Liver (tissue), 9 donors: Measurements from ENCODE around the gene CELF4. TPM values are rescaled to one million over a fixed set of nuclear protein-coding genes. Genes with fewer than 3 reads are reported as not detected.

Experiments
- DNase-seq: peaks from one replicate; pipeline ENCODE4 v3.0.0-alpha.2; 2017; ENCODE audit warnings: low spot score
- H3K27ac ChIP-seq, 2 donors: one replicate each; pipeline ENCODE4 v1.7.0; 2013; ENCODE audit warnings: inconsistent platforms in 2 of 2, low read length in 2 of 2, control low read depth in 1 of 2, low read depth in 1 of 2, mild to moderate bottlenecking in 1 of 2
- H3K27me3 ChIP-seq, 4 donors: one replicate each; pipeline versions ENCODE4 v1.6.1 to v1.7.0; 2013; ENCODE audit warnings: low read length in 3 of 4, inconsistent platforms in 1 of 4, mild to moderate bottlenecking in 1 of 4, moderate library complexity in 1 of 4; ENCODE audit not compliant: control insufficient read depth in 4 of 4, insufficient read depth in 4 of 4
- H3K36me3 ChIP-seq, 4 donors: one replicate each; pipeline versions ENCODE4 v1.6.1 to v1.7.0; 2013; ENCODE audit warnings: low read length in 3 of 4, mild to moderate bottlenecking in 3 of 4, low read depth in 1 of 4, moderate library complexity in 1 of 4; ENCODE audit not compliant: control insufficient read depth in 4 of 4, insufficient read depth in 3 of 4
- H3K4me1 ChIP-seq, 4 donors: one replicate each; pipeline versions ENCODE4 v1.6.1 to v1.7.0; 2013; ENCODE audit warnings: low read length in 3 of 4, mild to moderate bottlenecking in 3 of 4, moderate library complexity in 1 of 4; ENCODE audit not compliant: control insufficient read depth in 4 of 4, insufficient read depth in 4 of 4
- H3K4me3 ChIP-seq, 3 donors: one replicate each; pipeline versions ENCODE4 v1.6.1 to v1.7.0; 2013; ENCODE audit warnings: low read length in 3 of 3, control low read depth in 1 of 3, low read depth in 1 of 3, mild to moderate bottlenecking in 1 of 3
- H3K9ac ChIP-seq, 2 donors: one replicate each; pipeline ENCODE4 v1.7.0; 2013; ENCODE audit warnings: low read length in 2 of 2, mild to moderate bottlenecking in 2 of 2, moderate library complexity in 2 of 2, control low read depth in 1 of 2, low read depth in 1 of 2
- H3K9me3 ChIP-seq, 4 donors: one replicate each; pipeline versions ENCODE4 v1.6.1 to v1.7.0; 2013; ENCODE audit warnings: low read length in 3 of 4; ENCODE audit not compliant: control insufficient read depth in 4 of 4
- CTCF ChIP-seq: fragments of 150-350 bp; IDR thresholded peaks from 2 replicates; pipeline ENCODE4 v1.5.1; 2017; ENCODE audit warnings: improper control_type of control experiment, low read depth, low read length; ENCODE audit not compliant: missing input control
- EGR1 ChIP-seq, 2 donors: IDR thresholded peaks; 2 replicates each; pipeline ENCODE4 v1.6.1; 2016 to 2018; ENCODE audit warnings: antibody characterized with exemption in 2 of 2, low read depth in 2 of 2
- FOXA1 ChIP-seq: IDR thresholded peaks from 2 replicates; pipeline ENCODE4 v1.6.1; 2016; ENCODE audit warnings: antibody characterized with exemption
- FOXA2 ChIP-seq: IDR thresholded peaks from 2 replicates; pipeline ENCODE4 v1.6.1; 2016; ENCODE audit warnings: antibody characterized with exemption
- HNF4A ChIP-seq, 2 donors: conservative IDR thresholded peaks; 2 replicates each; pipeline ENCODE4 v1.6.1; 2016; ENCODE audit warnings: antibody characterized with exemption in 2 of 2, mild to moderate bottlenecking in 2 of 2
- HNF4G ChIP-seq: IDR thresholded peaks from 2 replicates; pipeline ENCODE4 v1.6.1; 2016; ENCODE audit warnings: antibody characterized with exemption
- JUND ChIP-seq, 2 donors: IDR thresholded peaks; 2 replicates each; pipeline ENCODE4 v1.6.1; 2016; ENCODE audit warnings: antibody characterized with exemption in 2 of 2
- NR2F2 ChIP-seq: IDR thresholded peaks from 2 replicates; pipeline ENCODE4 v1.6.1; 2016; ENCODE audit warnings: antibody characterized with exemption
- RAD21 ChIP-seq, 2 donors: IDR thresholded peaks; 2 replicates each; pipeline ENCODE4 v1.6.1; 2016; ENCODE audit warnings: antibody characterized with exemption in 2 of 2, mild to moderate bottlenecking in 2 of 2
- REST ChIP-seq: IDR thresholded peaks from 2 replicates; pipeline ENCODE4 v1.6.1; 2016; ENCODE audit warnings: antibody characterized with exemption, mild to moderate bottlenecking
- RXRA ChIP-seq, 2 donors: IDR thresholded peaks; 2 replicates each; pipeline ENCODE4 v1.6.1; 2017 to 2018; ENCODE audit warnings: antibody characterized with exemption in 2 of 2, mild to moderate bottlenecking in 1 of 2
- SP1 ChIP-seq: IDR thresholded peaks from 2 replicates; pipeline ENCODE4 v1.6.1; 2018; ENCODE audit warnings: antibody characterized with exemption, mild to moderate bottlenecking
- TAF1 ChIP-seq: conservative IDR thresholded peaks from 2 replicates; pipeline ENCODE4 v1.6.1; 2016; ENCODE audit warnings: antibody characterized with exemption, mild to moderate bottlenecking
- WGBS: extraction: QIAGEN DNeasy Blood & Tissue Kit; methylation state at CpG from one replicate; pipeline ENCODE4 v1.1.7; 2013; 5-methylcytosine and 5-hydroxymethylcytosine counted together
- polyA plus RNA-seq, 2 donors: library from polyadenylated mRNA; stranded (reverse) in 1 of 2; unstranded in 1 of 2; fragments of 200-250 nt in 1 of 2; fragments of >200 nt in 1 of 2; fragmentation: Nextera tagmentation in 1 of 2; extraction: Ambion mirVana in 1 of 2; gene quantifications; one replicate each; pipeline versions ENCODE4 v1.2.1 to v1.2.3, GENCODE V29; 2013 to 2015
- total RNA-seq, 2 donors: library from RNA; depleted of rRNA; stranded (reverse); fragments of >200 nt; gene quantifications; one replicate each; pipeline ENCODE4 v1.2.3, GENCODE V29; 2014
- TF ChIP-seq, protein P1 (sequence below): IDR thresholded peaks from 2 replicates; pipeline ENCODE4 v1.6.1; 2016; ENCODE audit warnings: antibody characterized with exemption
- TF ChIP-seq, protein P2 (sequence below): IDR thresholded peaks from 2 replicates; pipeline ENCODE4 v1.6.1; 2016; ENCODE audit warnings: antibody characterized with exemption
- donor health status: healthy.
- donor health status: healthy.
- donor health status: healthy.
- donor health status: healthy.
- donor health status: healthy.

Gene CELF4
- total and polyA plus RNA-seq, 4 donors = 0.08 to 0.28 (median 0.21) TPM; not detected in 1

- Histone ChIP-seq H3K4me1 (peaks cover 0 to 5% (median 3%) of the 10 kb centered on the region in 4 donors), H3K27me3 (peaks cover 0 to 3% (median 3%) of the 10 kb centered on the region in 4 donors), H3K36me3 (no peaks in the 10 kb centered on the region), H3K9me3 (no peaks in the 10 kb centered on the region), H3K4me3 (no peak overlapping the region), H3K9ac (no peak overlapping the region), H3K27ac (no peak overlapping the region)
- no peak for TF ChIP-seq CTCF
- TF ChIP-seq, protein P1, sequence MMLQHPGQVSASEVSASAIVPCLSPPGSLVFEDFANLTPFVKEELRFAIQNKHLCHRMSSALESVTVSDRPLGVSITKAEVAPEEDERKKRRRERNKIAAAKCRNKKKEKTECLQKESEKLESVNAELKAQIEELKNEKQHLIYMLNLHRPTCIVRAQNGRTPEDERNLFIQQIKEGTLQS = no peak
- TF ChIP-seq HNF4A (conservative IDR thresholded peaks at IDR 0.05) = no peak
- no peak for TF ChIP-seq EGR1 (IDR thresholded peaks at IDR 0.05; ENCODE audit: low read depth in 2 of 2)
- DNase-seq = no peak
- 46% methylated on average over 9 of the region's 9 CpGs for WGBS
Measured at GRCh38 chr18:37258131-37258530, 307.5 kb downstream of the CELF4 start.

GRCh38 chr18:37254973-37255372, 310.6 kb downstream of the CELF4 start:
- Histone ChIP-seq H3K27me3 (peaks cover 0 to 3% (median 3%) of the 10 kb centered on the region in 4 donors), H3K4me3 (no peak overlapping the region), H3K9ac (no peak overlapping the region), H3K4me1 (peaks cover 0 to 5% (median 3%) of the 10 kb centered on the region in 4 donors), H3K36me3 (no peaks in the 10 kb centered on the region), H3K27ac (no peak overlapping the region), H3K9me3 (no peaks in the 10 kb centered on the region)
- DNase-seq = no peak
- TF ChIP-seq RXRA (IDR thresholded peaks at IDR 0.05) (no peak), REST (no peak), FOXA2 (no peak), NR2F2 (no peak)
- TF ChIP-seq, protein P2, sequence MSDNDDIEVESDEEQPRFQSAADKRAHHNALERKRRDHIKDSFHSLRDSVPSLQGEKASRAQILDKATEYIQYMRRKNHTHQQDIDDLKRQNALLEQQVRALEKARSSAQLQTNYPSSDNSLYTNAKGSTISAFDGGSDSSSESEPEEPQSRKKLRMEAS = no peak
- TF ChIP-seq, protein P1 = no peak
- 80% methylated on average over 12 of the region's 12 CpGs for WGBS

GRCh38 chr18:37254236-37254754, 311.3 kb downstream of the CELF4 start:
- Histone ChIP-seq H3K4me1 (peaks cover 0 to 5% (median 3%) of the 10 kb centered on the region in 4 donors), H3K4me3 (peak overlapping the region in 1 of 3 donors; percentile 50), H3K27ac (no peak overlapping the region), H3K9me3 (no peaks in the 10 kb centered on the region), H3K27me3 (peaks cover 0 to 3% (median 3%) of the 10 kb centered on the region in 4 donors), H3K36me3 (no peaks in the 10 kb centered on the region), H3K9ac (no peak overlapping the region)
- no peak for DNase-seq
- 9% methylated on average over 49 of the region's 49 CpGs for WGBS
- TF ChIP-seq RXRA (IDR thresholded peaks at IDR 0.05) (no peak), RAD21 (IDR thresholded peaks at IDR 0.05) (no peak), REST (no peak), HNF4A (conservative IDR thresholded peaks at IDR 0.05) (no peak), HNF4G (no peak), EGR1 (IDR thresholded peaks at IDR 0.05; ENCODE audit: low read depth in 2 of 2) (no peak), TAF1 (no peak), FOXA2 (no peak), SP1 (no peak), JUND (IDR thresholded peaks at IDR 0.05) (no peak), FOXA1 (no peak)
- TF ChIP-seq, protein P1 = no peak
- TF ChIP-seq, protein P2 = no peak
